NCI-H345 treated with DMSO at 0.1 percent for 48 hours (cell line): ENCODE data around the gene FYB2.
"Not testable (repeated sequence)": the region's sequence is repeated elsewhere in the genome, so short reads cannot be mapped to it uniquely, and the experiment has no call there.

ENCODE experiments used
- DNase-seq: peaks from one replicate; lab custom pipeline; 2025; ENCODE audit not compliant: unreplicated experiment; lab: John Stamatoyannopoulos, UW

The FYB2 gene

DNA sequence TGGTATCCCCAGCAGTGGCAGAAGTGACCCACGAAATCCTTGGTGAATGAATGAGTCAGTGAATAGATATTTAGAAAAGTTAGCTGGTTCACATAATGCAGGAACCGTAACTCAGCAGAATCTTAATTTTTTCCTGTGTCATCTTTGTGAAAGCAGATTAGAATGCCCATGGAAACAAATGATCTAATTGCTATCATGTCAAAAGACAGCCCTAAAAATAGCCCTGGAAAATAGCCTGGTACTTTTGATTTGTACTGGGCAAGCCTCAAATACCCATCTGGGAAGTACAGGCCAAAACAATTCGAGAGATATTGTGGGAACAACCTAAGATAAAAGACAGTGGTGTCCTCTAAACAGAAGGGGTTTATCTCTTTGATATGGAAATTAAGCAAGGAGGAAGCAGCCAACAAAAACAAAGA lies 21.1 kb downstream of the FYB2 start:
- DNase-seq = no peak

DNA sequence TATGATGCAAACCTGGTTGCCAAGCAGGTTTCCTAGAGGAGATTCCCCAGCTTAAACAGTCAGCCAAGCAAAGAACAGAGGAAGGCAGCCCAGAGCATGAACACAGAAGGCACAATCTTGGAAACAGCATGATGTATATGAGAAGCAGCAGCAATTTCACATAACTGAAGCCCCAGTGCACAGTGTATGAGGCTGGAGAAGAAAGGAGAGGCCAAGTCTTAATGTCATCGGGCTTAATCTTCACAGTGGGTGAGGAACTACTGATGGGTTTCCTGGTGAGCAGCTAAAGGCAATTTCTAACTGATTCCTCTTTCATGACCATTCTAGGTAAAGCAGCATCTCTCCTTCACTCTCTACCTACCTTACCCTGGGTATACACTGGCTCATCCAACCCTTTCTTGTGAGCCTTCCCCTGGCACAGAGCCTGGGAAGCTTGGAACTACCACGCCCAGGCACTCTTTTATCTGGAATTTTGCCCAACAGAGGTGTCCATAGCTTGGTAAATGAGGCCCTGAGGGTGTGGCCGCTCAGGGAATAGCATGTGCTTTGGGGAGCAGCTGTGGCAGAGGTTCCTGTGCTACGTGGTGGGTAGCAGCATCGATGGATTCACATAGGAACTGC lies 22.0 kb downstream of the FYB2 start:
- peak; percentile 86 for DNase-seq

- DNase-seq = no peak
Measured at GRCh38 chr1:56795870-56796269, 23.3 kb downstream of the FYB2 start.

DNA sequence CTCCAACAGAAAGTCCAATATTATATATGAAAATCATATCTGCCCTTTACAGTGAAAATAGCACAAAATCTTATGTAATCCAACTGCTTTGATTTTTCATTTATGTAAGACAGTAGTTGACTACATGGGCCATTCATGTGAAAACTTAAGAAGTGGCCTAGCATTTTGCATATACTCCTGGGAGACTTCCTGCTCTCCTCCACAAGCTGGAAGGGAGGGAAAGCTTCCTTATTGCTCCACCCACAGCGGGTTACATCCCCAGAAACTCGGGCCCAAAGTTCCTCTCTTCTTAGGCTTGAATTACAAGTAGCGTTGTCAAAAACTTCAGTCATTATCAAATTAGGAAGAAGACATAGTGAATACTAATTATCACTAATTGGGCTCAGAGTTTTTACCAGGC lies 29.2 kb downstream of the FYB2 start:
- no peak for DNase-seq

DNA sequence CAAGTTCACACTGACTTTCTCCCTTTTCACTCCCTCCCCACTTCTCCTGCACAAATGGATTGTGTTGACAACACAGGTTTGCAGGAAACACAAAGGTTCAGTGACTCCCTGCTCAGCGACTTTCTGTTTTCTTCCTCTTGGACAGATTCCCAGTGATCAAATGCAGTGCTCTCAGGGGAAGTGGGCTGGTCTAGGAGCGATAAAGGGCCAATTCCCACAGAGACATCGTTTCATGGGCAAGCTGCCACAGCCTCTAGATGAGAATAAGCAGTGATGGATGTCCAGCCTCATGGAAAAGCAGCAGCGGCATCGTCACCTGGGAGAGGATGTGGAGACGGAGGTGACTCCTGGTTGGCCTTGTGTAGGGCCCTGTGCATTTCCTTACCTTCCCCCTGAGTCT lies 30.6 kb downstream of the FYB2 start:
- DNase-seq = peak; percentile 84

DNA sequence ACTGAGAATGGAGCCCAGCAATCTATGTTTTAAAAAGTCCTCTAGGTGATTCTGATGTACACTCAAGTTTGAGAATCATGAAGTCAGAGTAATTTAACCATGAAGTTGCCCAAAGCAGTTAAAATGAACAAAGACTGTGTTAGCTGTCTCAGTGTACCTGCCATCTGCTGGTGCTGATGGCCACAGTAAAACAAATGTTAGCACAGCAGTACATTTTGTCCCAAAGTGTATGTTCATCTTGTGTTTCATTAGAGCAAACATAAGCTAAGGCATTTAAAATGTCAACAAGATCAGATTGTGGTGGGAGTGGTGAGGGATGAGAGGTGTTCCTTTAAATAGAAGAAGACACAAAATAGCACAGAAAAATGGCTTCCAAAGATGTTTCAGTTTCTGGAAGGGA lies 31.1 kb downstream of the FYB2 start:
- peak; percentile 28 for DNase-seq

DNA sequence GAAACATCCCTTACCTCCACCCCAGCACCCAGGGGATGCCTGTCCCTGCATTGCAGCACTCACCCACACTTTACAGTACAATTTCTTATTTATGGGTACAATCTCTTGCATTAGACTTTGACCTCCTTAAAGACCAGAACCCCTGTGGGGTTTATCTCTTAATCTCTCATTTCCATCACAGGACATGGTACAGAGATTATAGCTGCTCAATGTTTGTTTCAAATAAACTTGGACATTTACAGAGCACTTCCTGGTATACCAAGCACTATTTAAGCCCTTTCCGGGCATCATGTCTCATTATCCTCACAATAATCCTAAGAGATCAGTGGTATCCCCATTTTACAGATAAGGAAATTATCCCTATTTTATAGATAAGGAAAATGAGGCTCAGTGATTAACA lies 31.9 kb downstream of the FYB2 start:
- DNase-seq = no peak

DNA sequence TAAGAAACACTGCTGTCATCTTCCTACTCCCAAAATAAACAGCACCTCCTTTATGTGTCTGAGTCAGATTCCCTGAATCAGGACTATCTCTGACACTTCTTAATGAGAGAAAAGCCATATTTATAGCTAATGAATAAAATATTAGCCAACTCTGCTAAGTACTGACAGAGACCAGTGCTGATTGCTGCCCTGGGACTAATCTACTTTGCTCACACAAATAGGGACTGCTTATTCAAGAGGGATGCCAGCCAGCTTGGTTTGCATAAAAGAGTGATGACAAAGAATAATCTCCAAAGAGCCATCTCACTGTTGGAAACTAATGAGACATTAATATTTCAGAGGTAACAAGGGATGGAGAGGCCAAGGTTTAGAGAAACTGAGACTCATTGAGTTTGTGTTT lies 36.4 kb downstream of the FYB2 start:
- DNase-seq = no peak

GRCh38 chr1:56780826-56781225 lies 38.4 kb downstream of the FYB2 start:
- DNase-seq = no peak

GRCh38 chr1:56780128-56780750 lies 39.0 kb downstream of the FYB2 start:
- DNase-seq = no peak

GRCh38 chr1:56777972-56778371 lies 41.2 kb downstream of the FYB2 start:
- DNase-seq = no peak

DNA sequence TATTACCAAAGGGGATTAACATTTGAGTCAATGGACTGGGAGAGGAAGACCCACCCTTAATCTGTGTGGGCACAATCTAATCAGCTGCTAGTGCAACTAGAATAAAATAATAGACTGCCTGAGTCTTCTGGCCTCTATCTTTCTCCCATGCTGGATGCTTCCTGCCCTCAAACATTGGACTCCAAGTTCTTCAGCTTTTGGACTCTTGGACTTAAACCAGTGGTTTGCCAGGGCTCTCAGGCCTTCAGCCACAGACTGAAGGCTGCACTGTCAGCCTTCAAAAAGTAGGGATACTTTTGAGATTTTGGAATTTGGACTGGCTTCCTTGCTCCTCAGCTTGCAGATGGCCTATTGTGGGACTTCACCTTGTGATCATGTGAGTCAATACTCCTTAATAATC lies 44.5 kb downstream of the FYB2 start:
- not testable (repeated sequence) for DNase-seq

- DNase-seq = no peak
Measured at GRCh38 chr1:56774067-56774609, 45.1 kb downstream of the FYB2 start.

DNA sequence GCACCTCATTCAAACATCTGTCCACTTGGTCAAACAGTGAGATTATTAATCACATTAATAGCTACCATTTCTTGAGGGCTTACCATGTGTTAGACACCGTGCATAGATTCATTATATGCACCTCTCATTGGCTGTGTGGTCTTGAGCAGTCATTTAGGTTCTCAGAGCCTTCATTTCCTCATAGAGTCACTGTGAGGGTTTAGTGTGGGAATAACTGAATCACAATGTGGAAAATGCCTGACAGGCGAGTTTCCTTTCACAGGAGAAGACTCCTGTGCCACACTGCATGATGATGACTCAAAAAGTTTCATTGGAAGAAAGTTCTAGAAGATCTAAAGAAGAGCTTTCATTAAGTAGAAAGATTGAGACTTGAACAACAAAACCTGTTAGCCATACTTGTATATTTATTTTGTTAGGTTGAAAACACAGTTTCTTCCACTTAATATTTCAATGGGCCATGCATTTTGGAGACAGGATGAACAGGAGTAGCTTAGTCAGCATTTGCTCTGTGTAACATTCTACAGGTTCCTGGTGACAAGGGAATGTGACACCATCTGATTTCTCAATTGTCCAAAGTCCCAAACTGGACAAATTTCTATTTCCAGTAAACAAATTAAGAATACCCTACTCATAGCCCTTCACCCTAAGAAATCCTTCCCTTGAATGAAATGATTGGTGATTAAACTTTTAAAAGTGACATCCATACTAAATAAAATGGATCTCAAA lies 45.7 kb downstream of the FYB2 start:
- no peak for DNase-seq

GRCh38 chr1:56771717-56772116 lies 47.5 kb downstream of the FYB2 start:
- DNase-seq = no peak

DNA sequence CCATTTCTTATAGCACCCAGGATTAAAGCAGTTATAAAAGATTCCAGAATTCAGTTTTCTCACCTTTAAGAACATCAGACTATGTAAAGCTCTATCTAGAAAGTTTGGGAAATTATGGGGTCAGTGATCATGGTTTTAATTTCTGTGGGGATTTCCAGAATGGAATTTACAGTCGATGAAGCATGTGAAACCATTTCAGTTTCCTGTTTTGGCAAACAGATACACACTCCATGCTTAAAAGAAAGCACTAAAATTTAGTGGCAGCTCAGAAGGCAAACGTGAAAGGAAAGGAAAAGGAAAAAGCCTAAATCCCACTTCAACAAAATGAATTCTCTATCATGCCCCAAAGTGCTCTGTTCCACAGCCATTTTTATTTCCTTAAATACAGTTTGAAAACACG lies 60.4 kb downstream of the FYB2 start:
- no peak for DNase-seq

DNA sequence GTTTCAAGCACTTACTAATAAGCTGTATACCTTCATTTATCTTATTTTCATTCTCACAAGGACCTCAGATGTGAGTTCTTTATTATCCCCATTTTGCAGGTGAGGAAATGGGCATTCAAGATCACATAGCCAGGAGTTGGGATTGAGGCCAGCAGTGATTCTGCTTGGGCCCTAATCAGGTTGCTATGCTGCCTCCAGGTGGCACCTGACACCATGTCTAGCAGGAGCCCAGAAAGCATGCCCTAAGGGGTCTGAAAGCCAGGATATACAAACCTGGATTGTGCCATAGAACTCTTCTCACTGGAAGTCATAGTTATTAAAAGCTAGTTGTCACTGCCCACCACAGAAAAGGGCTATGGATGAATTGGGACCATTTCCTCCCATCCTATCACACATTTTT lies 61.1 kb downstream of the FYB2 start:
- DNase-seq = no peak

DNA sequence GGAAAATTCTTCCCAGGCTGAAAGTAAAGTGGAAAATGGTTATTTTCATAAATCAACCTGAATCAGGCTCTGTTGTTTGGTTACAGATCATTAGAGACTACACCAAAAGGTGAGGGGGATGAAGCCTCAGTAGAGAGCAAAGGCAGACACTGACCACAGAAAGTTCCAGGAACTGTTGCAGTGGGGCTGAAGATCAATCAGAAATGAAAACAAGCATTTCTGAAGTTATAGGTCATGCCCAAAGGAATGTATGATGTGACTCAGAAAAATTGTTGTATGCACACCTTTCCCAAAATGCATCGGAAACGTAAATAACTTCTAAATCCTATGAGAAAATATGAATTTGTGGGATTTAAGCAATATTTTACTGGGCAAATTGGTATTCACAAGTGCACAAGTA lies 63.3 kb downstream of the FYB2 start:
- DNase-seq = no peak

GRCh38 chr1:56754708-56755479 lies 64.3 kb downstream of the FYB2 start:
- DNase-seq = no peak

DNA sequence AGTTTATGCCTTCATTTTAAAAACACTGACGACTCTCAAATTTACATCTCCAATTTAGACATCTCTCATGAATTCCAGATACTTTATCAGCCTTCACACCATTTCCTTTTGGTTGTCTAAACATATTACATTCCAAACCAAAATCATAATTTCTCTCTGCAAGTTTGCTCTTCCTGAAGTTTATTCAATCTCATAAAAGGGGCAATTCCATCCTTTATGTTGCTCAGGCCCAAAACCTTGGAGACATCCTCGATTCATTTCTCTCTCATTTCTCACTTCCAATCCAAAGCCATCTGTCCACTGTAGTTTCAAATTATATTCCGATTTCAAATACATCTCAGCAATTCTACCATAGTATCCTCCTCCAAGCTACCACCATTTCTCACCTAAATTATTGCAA lies 74.0 kb downstream of the FYB2 start:
- no peak for DNase-seq

GRCh38 chr1:56728964-56729363 lies 90.2 kb downstream of the FYB2 start:
- no peak for DNase-seq
